SH-SY5Y (cell line): Measurements from ENCODE around the gene THSD4.

ENCODE experiments used
- GATA2 ChIP-seq: IDR thresholded peaks from 2 replicates; pipeline ENCODE4 v1.6.1; 2011; ENCODE audit warnings: mild to moderate bottlenecking, low read depth, low read length
- GATA3 ChIP-seq: IDR thresholded peaks from 2 replicates; pipeline ENCODE4 v1.6.1; 2011; ENCODE audit warnings: low read depth, mild to moderate bottlenecking, low read length, moderate library complexity

DNA sequence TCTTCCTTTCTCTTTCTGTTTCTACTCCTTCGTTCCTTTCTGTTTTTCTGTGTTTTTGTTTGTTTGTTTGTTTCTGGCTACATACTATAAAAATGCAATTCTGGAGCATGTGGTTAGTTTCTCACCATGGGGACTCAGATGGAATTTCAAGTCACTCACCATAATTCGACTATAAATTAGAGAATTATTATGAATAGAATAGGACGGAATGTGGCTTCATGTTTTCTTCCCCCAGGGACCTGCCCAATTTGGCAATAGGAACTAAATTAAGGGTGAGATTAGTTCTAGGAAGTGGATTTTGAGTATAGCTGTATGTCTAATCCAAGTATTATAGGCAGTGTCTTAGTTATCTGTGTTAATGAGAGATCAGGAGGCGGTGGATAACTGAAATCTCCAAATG is 96.9 kb downstream of the THSD4 start:
- TF ChIP-seq GATA2 (no peak), GATA3 (no peak)
